BJ (cell line): ENCODE data around the gene VSNL1. TPM values are rescaled to one million over a fixed set of nuclear protein-coding genes. Genes with fewer than 3 reads are reported as not detected.

Experiments
- CTCF ChIA-PET: fragments of 350-600 bp; formaldehyde crosslinking; extraction: SDS; loops from one replicate; lab custom pipeline; 2021; ENCODE audit warnings: antibody characterized with exemption, inconsistent platforms; lab: Yijun Ruan, JAX
- POLR2A ChIA-PET: fragments of 300-600 bp; sonication (Branson Sonifier 250); formaldehyde crosslinking; extraction: SDS; loops from one replicate; lab custom pipeline; 2021; ENCODE audit warnings: antibody characterized with exemption; lab: Charles Lee
- DNase-seq: peaks from one replicate; pipeline ENCODE4 v3.0.0-alpha.2; 2011; ENCODE audit warnings: low read depth
- H3K27me3 ChIP-seq: 2 replicates; pipeline ENCODE4 v1.6.0; 2011; ENCODE audit warnings: low read length; ENCODE audit not compliant: control insufficient read depth, insufficient read depth
- H3K36me3 ChIP-seq: 2 replicates; pipeline ENCODE4 v1.5.1; 2011; ENCODE audit warnings: low read length; ENCODE audit not compliant: control insufficient read depth, insufficient read depth
- H3K4me3 ChIP-seq: 2 replicates; pipeline ENCODE4 v1.5.1; 2011; ENCODE audit warnings: low read depth, mild to moderate bottlenecking, control low read depth, low read length
- CTCF ChIP-seq: IDR thresholded peaks from 2 replicates; pipeline ENCODE4 v1.5.1; 2011; ENCODE audit warnings: low read depth, mild to moderate bottlenecking, control low read depth, inconsistent platforms, low read length, moderate library complexity; ENCODE audit not compliant: insufficient read depth
- polyA plus RNA-seq: library from polyadenylated mRNA; depleted of rRNA; stranded (reverse); fragments of >200 nt; gene quantifications from 2 replicates; pipeline ENCODE4 v1.2.3, GENCODE V29; 2011

Gene VSNL1
- polyA plus RNA-seq, 1 experiment = not detected

GRCh38 chr2:17662723-17663122 is 122.2 kb downstream of the VSNL1 start:
- DNase-seq = no peak
- no peak overlapping the region for H3K4me3 ChIP-seq
- no peak for TF ChIP-seq CTCF
- H3K27me3 ChIP-seq = no peaks in the 10 kb centered on the region
- POLR2A ChIA-PET = no interaction called here
- H3K36me3 ChIP-seq = peaks cover 1% of the 10 kb centered on the region; the same call in 1 of the 2 replicates
- CTCF ChIA-PET = interaction anchor here (1.0 to 6.6 kb wide), 2 partner anchors 9 to 17 kb away, joined by 5 to 33 read pairs; no protein-coding TSS in a partner anchor

DNA sequence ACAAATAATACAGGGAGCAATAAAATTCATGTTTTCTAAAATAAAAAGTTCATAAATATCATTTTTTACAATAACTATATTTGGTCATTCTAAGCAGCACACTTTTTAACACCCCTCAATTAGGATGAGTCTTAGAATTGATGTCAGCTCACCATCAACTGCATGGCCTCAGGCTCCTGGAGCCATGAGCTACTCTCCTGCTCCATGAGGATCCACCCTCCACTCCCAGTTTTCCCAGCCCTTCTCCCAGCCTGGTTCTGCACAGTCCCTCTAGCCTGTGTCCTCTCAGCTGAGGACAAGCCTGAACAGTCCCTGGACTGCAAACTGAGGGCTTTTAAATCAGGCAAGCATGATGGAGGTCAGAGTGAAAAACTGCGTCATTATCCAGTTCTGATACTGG is 124.0 kb downstream of the VSNL1 start:
- Histone ChIP-seq H3K27me3 (no peaks in the 10 kb centered on the region), H3K4me3 (no peak overlapping the region), H3K36me3 (peaks cover 1% of the 10 kb centered on the region; the same call in 1 of the 2 replicates)
- no peak for TF ChIP-seq CTCF
- ChIA-PET POLR2A (no interaction called here), CTCF (no interaction called here)
- DNase-seq = no peak

- POLR2A ChIA-PET = no interaction called here
- H3K27me3 ChIP-seq = no peaks in the 10 kb centered on the region
- H3K4me3 ChIP-seq = no peak overlapping the region
- CTCF ChIA-PET = interaction anchor here (1.4 to 6.4 kb wide), 2 partner anchors 13 to 23 kb away, joined by 3 to 98 read pairs; no protein-coding TSS in a partner anchor
- peaks cover 3% of the 10 kb centered on the region for H3K36me3 ChIP-seq
- TF ChIP-seq CTCF = no peak
- DNase-seq = no peak
Measured at GRCh38 chr2:17667898-17668297, 127.4 kb downstream of the VSNL1 start.

DNA sequence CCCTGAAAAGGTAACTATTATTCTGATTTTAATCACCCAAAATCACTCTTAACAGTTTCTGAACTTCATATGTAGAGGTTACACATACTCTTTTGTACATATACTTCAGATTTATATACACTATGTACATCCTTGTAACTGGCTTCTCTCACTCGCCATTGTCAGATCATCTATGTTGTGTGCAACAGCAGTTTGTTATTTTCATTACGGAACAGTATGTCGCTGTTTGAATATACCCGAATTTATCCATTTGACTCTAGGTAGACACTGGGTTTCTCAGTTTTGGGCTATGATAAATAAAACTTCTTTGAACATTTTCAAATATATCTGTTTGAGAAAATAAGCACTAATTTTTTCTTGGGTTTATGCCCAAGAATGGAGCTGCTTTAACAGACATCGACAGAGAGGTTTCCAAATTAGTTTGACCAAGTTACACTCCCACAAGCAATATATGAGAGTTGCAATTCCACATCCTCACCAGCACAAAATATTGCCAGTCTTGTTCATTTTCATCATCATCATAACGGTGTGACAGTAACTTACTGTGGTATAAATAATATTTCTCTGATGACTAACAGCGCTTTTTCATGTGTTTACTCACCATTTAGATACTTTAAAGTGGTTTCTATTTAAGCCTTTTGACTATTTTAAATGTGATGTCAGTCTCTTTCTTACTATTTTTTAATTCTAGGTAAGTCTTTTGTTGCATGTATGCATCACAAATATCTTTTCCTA is 132.3 kb downstream of the VSNL1 start:
- H3K36me3 ChIP-seq = peaks cover 2% of the 10 kb centered on the region
- no peaks in the 10 kb centered on the region for H3K27me3 ChIP-seq
- H3K4me3 ChIP-seq = no peak overlapping the region
- DNase-seq = peak; percentile 22
- ChIA-PET POLR2A (no interaction called here), CTCF (interaction anchor here (0.9 to 6.4 kb wide), 5 partner anchors 12 to 900 kb away, joined by 4 to 98 read pairs (median 7); no protein-coding TSS in a partner anchor)
- TF ChIP-seq CTCF = no peak

DNA sequence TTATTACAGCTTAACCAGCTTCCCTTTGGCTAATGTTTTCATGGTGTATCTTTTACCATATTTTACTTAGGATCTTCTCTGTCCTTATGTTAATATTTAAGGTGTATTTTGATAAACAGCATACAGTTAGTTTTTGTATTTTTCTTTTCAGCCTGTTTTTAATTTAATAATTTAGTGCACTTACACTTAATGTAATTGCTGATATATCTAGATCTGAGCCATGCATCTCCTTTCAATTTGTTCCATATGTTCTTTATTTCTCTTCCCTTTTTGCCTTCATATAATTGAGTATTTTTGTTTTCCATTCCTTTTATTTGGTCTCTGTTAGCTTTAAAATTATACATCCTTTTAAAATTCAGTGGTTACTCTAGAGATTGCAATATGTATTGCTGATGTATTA is 134.3 kb downstream of the VSNL1 start:
- no peak for DNase-seq
- ChIA-PET POLR2A (no interaction called here), CTCF (interaction anchor here (1.0 kb wide), 1 partner anchor 28 kb away, joined by 4 read pairs; no protein-coding TSS in a partner anchor)
- H3K27me3 ChIP-seq = no peaks in the 10 kb centered on the region
- no peak overlapping the region for H3K4me3 ChIP-seq
- H3K36me3 ChIP-seq = peaks cover 2% of the 10 kb centered on the region
- TF ChIP-seq CTCF = no peak
